SK-N-SH treated with all-trans-retinoic acid at 6 μM for 48 hours (cell line): Measurements from ENCODE around the gene TIMP1.

Experiments used
- BACH2 ChIP-seq: fragments of 250-450 bp; sonication (Bioruptor Pico); IDR thresholded peaks from 2 replicates; pipeline ENCODE4 v1.9.0; 2021; ENCODE audit warnings: mild to moderate bottlenecking, borderline replicate concordance
- ZNF565 ChIP-seq: fragments of 450-650 bp; formaldehyde crosslinking; conservative IDR thresholded peaks from 2 replicates; pipeline ENCODE4 v1.5.0; 2020; ENCODE audit warnings: low read depth, mild to moderate bottlenecking, moderate library complexity

DNA sequence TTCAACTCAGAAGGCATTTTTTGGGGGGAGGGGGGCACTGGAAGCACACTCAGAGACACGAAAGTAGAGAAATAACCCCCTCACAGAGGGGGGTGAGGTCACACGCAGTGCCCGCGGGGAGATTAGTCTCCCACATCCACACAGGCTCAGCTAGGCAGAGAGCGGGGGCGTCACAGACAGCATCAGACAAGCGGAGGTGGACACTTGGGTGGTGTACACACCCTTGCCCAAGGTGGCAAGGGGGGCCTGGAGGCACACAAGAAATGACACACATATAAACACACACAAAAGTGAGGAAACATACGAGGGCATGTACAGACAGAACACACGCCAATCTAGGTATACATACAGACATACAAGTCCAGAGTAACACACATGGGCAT, 38.1 kb downstream of the TIMP1 start:
- no peak for TF ChIP-seq ZNF565 (CRISPR knock-in tag)
- TF ChIP-seq BACH2 (CRISPR knock-in tag) = no peak
